Adrenal gland (tissue), 12 donors: Measurements from ENCODE around the gene SLC16A10. TPM values are rescaled to one million over a fixed set of nuclear protein-coding genes. Genes with fewer than 3 reads are reported as not detected.
A peak's percentile ranks its signal among the peaks of the same experiment; 100 is the strongest.

Experiments
- DNase-seq, 7 donors: peaks; one replicate each; pipeline ENCODE4 v3.0.0-alpha.2; 2019 to 2020
- H3K27ac ChIP-seq, 5 donors: fragments of 200-600 bp; sonication (generic) in 4 of 5; 1 replicate in 3 of 5; 2 replicates in 2 of 5; pipeline versions ENCODE4 v1.5.1 to v1.8.0; 2016 to 2020; ENCODE audit warnings: mild to moderate bottlenecking in 1 of 5
- H3K27me3 ChIP-seq: fragments of 200-600 bp; 2 replicates; pipeline ENCODE4 v1.8.0; 2021
- H3K36me3 ChIP-seq, 2 donors: fragments of 200-600 bp; replicated peaks in 1 of 2; 1 replicate in 1 of 2; 2 replicates in 1 of 2; pipeline versions ENCODE4 v1.5.1 to v1.8.0; 2018 to 2022
- H3K4me1 ChIP-seq, 2 donors: fragments of 200-600 bp; replicated peaks in 1 of 2; 1 replicate in 1 of 2; 2 replicates in 1 of 2; pipeline versions ENCODE4 v1.5.1 to v1.8.0; 2018 to 2021
- H3K4me3 ChIP-seq, 4 donors: fragments of 200-600 bp; sonication (generic) in 3 of 4; one replicate each; pipeline ENCODE4 v1.5.1; 2016 to 2018
- H3K9me3 ChIP-seq, 3 donors: fragments of 200-600 bp; sonication (generic) in 1 of 3; replicated peaks in 1 of 3; 1 replicate in 2 of 3; 2 replicates in 1 of 3; pipeline versions ENCODE4 v1.5.1 to v1.8.0; 2016 to 2021
- POLR2A ChIP-seq, 2 donors: fragments of 450-650 bp; IDR thresholded peaks; one replicate each; pipeline ENCODE4 v1.6.1; 2017; ENCODE audit warnings: antibody characterized with exemption in 2 of 2, mild to moderate bottlenecking in 2 of 2, moderate library complexity in 1 of 2
- WGBS, 4 donors: extraction: QIAGEN DNeasy Blood & Tissue Kit in 2 of 4; methylation state at CpG; one replicate each; pipeline versions ENCODE4 v1.1.5 to v1.1.7; 2013 to 2017; 5-methylcytosine and 5-hydroxymethylcytosine counted together
- intact Hi-C, 2 donors: fragments of 100-400 bp; cut with DNase I; formaldehyde crosslinking; loops; one replicate each; pipeline versions ENCODE4 v1.14.1 to v1.15.0; 2022 to 2023
- polyA plus RNA-seq, 3 donors: library from polyadenylated mRNA; stranded (reverse); fragments of 200-250 nt in 2 of 3; fragments of 350-450 nt in 1 of 3; fragmentation: Illumina TruSeq in 1 of 3; extraction: RNeasy Lipid Tissue Mini Kit (QIAGEN cat#74804) in 1 of 3; gene quantifications; one replicate each; pipeline ENCODE4 v1.2.3, GENCODE V29; 2013 to 2014
- total RNA-seq, 9 donors: library from RNA; depleted of rRNA in 4 of 9; stranded (reverse); fragments of >200 nt in 4 of 9; fragments of 120-200 nt in 1 of 9; fragmentation: NEBNext Ultra II Directional in 1 of 9; extraction: Animal tissue kit (Norgen Biotek cat#: 25700) in 1 of 9; gene quantifications; one replicate each; pipeline versions ENCODE4 v1.1.0 to v1.2.4, GENCODE V29; 2013 to 2023
- TF ChIP-seq, protein P1 (sequence below), 6 experiments: fragments of 450-650 bp in 4 of 6; fragments of 200-600 bp in 2 of 6; sonication (generic) in 1 of 6; IDR thresholded peaks; 1 replicate in 5 of 6; 2 replicates in 1 of 6; pipeline versions ENCODE4 v1.5.1 to v1.8.0; 2016 to 2021; ENCODE audit warnings: antibody characterized with exemption in 6 of 6, mild to moderate bottlenecking in 2 of 6, moderate library complexity in 1 of 6
- donor health status: healthy with polysubstance abuse.
- donor health status: Bipolar disorder and iron deficiency.
- donor health status: DM: yes; HTN: yes; CAD: no.
- donor health status: DM: no; HTN: no; CAD: no.
- donor health status: DM: no; HTN: no; CAD: no.
- donor health status: DM: yes; HTN: yes; CAD: no.

The SLC16A10 gene
- total and polyA plus RNA-seq, 12 donors = 4.6 to 97.0 (median 24.9) TPM

- TF ChIP-seq, protein P1, sequence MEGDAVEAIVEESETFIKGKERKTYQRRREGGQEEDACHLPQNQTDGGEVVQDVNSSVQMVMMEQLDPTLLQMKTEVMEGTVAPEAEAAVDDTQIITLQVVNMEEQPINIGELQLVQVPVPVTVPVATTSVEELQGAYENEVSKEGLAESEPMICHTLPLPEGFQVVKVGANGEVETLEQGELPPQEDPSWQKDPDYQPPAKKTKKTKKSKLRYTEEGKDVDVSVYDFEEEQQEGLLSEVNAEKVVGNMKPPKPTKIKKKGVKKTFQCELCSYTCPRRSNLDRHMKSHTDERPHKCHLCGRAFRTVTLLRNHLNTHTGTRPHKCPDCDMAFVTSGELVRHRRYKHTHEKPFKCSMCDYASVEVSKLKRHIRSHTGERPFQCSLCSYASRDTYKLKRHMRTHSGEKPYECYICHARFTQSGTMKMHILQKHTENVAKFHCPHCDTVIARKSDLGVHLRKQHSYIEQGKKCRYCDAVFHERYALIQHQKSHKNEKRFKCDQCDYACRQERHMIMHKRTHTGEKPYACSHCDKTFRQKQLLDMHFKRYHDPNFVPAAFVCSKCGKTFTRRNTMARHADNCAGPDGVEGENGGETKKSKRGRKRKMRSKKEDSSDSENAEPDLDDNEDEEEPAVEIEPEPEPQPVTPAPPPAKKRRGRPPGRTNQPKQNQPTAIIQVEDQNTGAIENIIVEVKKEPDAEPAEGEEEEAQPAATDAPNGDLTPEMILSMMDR (IDR thresholded peaks at IDR 0.05) = no peak
Observed at GRCh38 chr6:111110036-111110435, 22.7 kb downstream of the SLC16A10 start.

DNA sequence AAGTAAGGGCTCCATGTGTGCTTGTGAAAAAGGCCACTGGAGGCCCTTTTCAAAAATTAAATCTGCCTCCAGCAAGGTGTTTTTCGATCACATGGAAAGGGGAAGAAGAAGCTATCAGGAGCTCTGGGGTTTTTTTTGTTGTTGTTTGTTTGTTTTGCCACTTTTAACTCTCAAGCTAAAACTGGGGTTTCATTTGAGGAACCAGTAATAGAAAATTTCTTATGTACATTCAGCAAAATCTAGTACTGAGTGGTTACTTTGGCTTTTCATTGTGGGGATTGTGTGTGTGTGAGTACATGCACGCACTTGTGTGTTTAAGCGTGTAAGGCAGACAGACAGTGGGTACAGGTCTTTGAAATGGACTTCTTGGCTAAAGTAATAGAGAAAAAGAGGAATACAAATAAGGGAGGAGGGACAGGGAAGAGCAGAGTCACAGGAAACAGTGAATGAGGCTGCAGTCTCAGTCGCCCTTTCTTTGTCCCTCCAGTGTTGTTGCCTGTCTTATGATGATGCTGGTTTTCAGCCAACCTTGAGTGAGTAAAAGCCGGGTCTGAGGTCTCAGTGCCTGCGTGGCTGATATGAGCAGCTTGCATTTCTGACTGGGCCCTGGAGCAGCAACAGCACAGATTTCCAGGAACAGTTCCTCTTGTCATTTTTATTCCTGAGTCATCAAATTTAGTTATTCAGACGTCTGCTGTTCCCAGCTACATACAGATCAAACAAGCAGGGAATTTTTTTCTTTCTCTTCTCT is 26.2 kb downstream of the SLC16A10 start:
- peak overlapping the region; percentile 66 to 94 (median 91) for H3K27ac ChIP-seq
- no peaks in the 10 kb centered on the region for H3K9me3 ChIP-seq
- no peaks in the 10 kb centered on the region for H3K27me3 ChIP-seq
- peak overlapping the region in 1 of 4 donors; percentile 2 for H3K4me3 ChIP-seq
- WGBS, 4 donors = 25 to 36% (median 29%) methylated on average over 7 of the region's 7 CpGs
- no peaks in the 10 kb centered on the region for H3K36me3 ChIP-seq
- DNase-seq = peak; percentile 76 to 95 (median 92)
- TF ChIP-seq, protein P1 (IDR thresholded peaks at IDR 0.05) = no peak
- TF ChIP-seq POLR2A (IDR thresholded peaks at IDR 0.05) = peak in 1 of 2 donors; percentile 89
- peaks cover 27 to 33% of the 10 kb centered on the region in 2 donors for H3K4me1 ChIP-seq
- intact Hi-C loops = no loop called here

More at GRCh38 chr6:111110036-111110435, 22.7 kb downstream of the SLC16A10 start:
- 71 to 86% (median 77%) methylated on average over 3 of the region's 3 CpGs for WGBS, 4 donors
- H3K27ac ChIP-seq = no peak overlapping the region
- intact Hi-C loops = no loop called here
- no peak for DNase-seq
- H3K27me3 ChIP-seq = no peaks in the 10 kb centered on the region
- no peak overlapping the region for H3K4me3 ChIP-seq
- H3K36me3 ChIP-seq = no peaks in the 10 kb centered on the region
- H3K4me1 ChIP-seq = peaks cover 28 to 33% of the 10 kb centered on the region in 2 donors
- no peaks in the 10 kb centered on the region for H3K9me3 ChIP-seq

- TF ChIP-seq, protein P1 (IDR thresholded peaks at IDR 0.05) = no peak
- no peak for TF ChIP-seq POLR2A (IDR thresholded peaks at IDR 0.05)
- H3K4me3 ChIP-seq = no peak overlapping the region
Observed at GRCh38 chr6:111114087-111114443, 26.8 kb downstream of the SLC16A10 start.

DNA sequence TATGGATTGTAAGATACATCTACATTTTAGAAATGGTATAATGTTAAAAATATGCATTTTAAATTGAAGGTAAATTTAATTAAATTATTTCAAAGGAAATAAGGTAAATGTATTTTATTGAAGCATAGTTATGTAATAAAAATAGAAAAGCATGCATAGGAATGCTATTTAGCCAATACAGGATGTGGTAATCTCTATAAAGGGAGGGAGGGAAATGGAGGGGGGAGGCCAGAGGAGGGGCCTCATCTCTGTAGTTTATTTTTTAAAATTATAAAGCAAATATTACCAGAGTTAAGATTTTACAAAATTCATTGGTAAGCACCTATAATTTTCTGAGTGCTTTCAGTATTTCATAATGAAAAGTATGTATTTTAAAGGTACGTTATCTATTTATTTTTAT is 27.2 kb downstream of the SLC16A10 start:
- no peak overlapping the region for H3K4me3 ChIP-seq
- H3K9me3 ChIP-seq = no peaks in the 10 kb centered on the region
- no peak for TF ChIP-seq POLR2A (IDR thresholded peaks at IDR 0.05)
- TF ChIP-seq, protein P1 (IDR thresholded peaks at IDR 0.05) = no peak
- peak overlapping the region; percentile 27 to 94 (median 91) for H3K27ac ChIP-seq
- intact Hi-C loops = no loop called here
- WGBS, 4 donors = 73 to 81% (median 78%) methylated on average over 1 of the region's 1 CpG
- no peaks in the 10 kb centered on the region for H3K36me3 ChIP-seq
- H3K27me3 ChIP-seq = no peaks in the 10 kb centered on the region
- peaks cover 27 to 42% of the 10 kb centered on the region in 2 donors for H3K4me1 ChIP-seq
- DNase-seq = no peak

More at GRCh38 chr6:111114087-111114443, 26.8 kb downstream of the SLC16A10 start:
- H3K9me3 ChIP-seq = no peaks in the 10 kb centered on the region
- WGBS, 4 donors = 18 to 36% (median 23%) methylated on average over 2 of the region's 2 CpGs
- no peaks in the 10 kb centered on the region for H3K27me3 ChIP-seq
- no peak for DNase-seq
- intact Hi-C loops = no loop called here
- peak overlapping the region; percentile 27 to 94 (median 91) for H3K27ac ChIP-seq
- H3K36me3 ChIP-seq = no peaks in the 10 kb centered on the region
- H3K4me1 ChIP-seq = peaks cover 27 to 39% of the 10 kb centered on the region in 2 donors
